ENCODE measurements around the gene SLC24A4.

The SLC24A4 gene

DNA sequence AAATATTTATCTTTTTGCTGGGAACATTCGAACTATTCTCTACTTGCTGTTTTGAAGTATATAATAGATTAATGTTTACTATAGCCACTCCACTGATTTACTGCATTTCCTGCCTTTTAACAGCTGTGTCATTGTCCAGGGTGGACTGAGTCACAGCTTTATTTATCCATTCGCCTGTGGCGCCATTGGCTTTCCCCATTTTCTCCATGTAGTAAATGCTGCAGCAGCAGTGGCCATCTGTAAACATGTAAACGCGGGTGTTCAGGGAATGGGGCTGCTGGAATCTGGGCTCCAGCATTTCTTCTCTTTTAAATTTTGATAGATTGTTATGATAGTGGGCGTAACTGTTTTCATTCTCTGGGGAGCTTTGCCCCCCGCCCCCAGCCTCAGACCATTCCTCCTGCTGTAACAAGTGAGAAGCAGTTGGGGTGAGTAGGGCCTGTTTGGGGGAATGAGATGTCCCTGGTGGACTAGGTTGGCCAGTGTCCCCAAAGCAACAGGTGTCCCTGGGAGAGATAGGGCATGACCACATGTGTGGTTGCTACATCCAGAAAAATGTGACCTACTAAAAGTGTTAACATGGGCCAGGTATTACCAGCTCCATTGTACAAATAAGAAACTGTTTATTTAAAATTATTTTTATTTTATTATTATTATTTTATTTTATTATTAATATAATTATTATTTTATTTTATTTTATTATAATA lies 223.5 kb downstream of the SLC24A4 start:
- no peak for DNase-seq (ENCODE audit: low spot score)

DNA sequence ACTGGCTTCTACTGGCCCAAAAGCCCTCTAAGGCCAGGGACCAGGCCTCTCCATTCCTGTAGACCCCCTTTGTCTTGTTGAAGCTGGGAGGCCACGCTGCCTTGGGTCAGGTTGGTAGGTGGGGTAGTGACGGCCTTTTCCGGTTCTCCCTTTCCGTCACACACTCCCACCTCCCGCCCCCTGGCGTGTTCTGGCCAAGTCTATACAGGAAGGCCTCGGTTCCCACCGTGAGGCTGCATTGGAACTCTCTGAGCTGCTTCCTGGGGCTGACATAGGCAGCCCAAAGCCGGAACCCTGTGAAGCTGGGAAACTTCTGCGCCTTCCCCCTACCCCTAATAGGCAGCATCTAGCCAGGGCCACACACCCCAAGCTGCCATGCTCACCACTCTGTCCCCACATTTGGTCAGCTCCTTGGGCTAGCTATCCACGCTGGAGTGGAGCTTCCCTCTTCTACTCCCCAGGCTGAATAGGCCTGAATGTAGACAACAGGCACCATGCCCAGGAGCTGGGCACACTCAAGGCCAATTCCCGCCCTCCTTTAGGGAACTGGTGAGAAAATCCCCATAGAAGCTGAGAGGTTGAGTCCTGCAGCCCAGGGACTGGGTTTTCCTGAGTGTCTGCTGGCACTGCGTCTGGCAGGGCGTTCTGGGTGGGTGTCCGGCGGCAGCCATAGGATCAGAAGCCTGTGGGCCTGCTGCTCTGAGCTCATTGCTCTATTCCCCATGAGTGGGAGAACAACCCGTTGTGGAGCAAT lies 226.3 kb downstream of the SLC24A4 start:
- DNase-seq (ENCODE audit: low spot score), result no peak

DNA sequence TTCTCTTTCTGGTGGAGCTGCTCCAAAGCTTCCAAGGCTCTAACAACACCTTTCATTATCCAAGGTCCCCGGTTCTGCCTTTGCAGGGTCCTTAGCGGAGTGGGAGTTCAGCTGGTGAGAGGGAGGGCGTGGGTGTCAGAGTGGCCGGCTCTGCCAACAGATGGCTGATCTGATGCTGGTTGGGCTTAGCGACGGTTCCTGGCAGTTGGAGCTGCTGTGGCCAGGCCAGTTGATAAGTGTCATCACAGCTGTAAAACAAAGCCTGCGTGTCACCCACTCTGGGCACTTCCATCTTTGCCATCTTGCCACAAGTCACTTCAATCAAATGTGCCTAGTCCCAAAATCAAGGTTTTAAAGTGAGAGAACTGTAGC lies 226.9 kb downstream of the SLC24A4 start:
- peak; percentile 61 for DNase-seq (ENCODE audit: low spot score)
